CD8-positive, alpha-beta memory T cell (primary cell): ENCODE measurements around the gene HOXD8. TPM values are rescaled to one million over a fixed set of nuclear protein-coding genes. Genes with fewer than 3 reads are reported as not detected.

Experiments used
- CTCF ChIA-PET: fragments of 350-600 bp; sonication (Branson Sonifier 250); formaldehyde crosslinking; loops from one replicate; lab custom pipeline; 2021; ENCODE audit warnings: antibody characterized with exemption; lab: Charles Lee
- POLR2A ChIA-PET: fragments of 350-600 bp; sonication (Branson Sonifier 250); formaldehyde crosslinking; loops from one replicate; lab custom pipeline; 2021; ENCODE audit warnings: antibody characterized with exemption; lab: Charles Lee
- DNase-seq, 5 donors: peaks; one replicate each; pipeline versions ENCODE4 v3.0.0 to v3.0.0-alpha.2; 2020 to 2022; ENCODE audit warnings: mixed read lengths in 1 of 5
- H3K27ac ChIP-seq: one replicate; pipeline ENCODE4 v1.7.0; 2013; ENCODE audit warnings: low read depth, mild to moderate bottlenecking, low read length, moderate library complexity
- H3K27me3 ChIP-seq: 2 replicates; pipeline ENCODE4 v1.7.0; 2013; ENCODE audit warnings: low read length, mild to moderate bottlenecking; ENCODE audit not compliant: insufficient read depth, poor library complexity, severe bottlenecking
- H3K36me3 ChIP-seq: 2 replicates; pipeline ENCODE4 v1.7.0; 2013; ENCODE audit warnings: mild to moderate bottlenecking, low read length, moderate library complexity; ENCODE audit not compliant: insufficient read depth
- H3K4me1 ChIP-seq: 2 replicates; pipeline ENCODE4 v1.7.0; 2013; ENCODE audit warnings: mild to moderate bottlenecking, low read length, moderate library complexity; ENCODE audit not compliant: insufficient read depth
- H3K4me3 ChIP-seq: 2 replicates; pipeline ENCODE4 v1.7.0; 2013; ENCODE audit warnings: mild to moderate bottlenecking, low read length
- H3K9me3 ChIP-seq: 2 replicates; pipeline ENCODE4 v1.7.0; 2013; ENCODE audit warnings: mild to moderate bottlenecking, low read length
- H3K27ac Mint-ChIP-seq, 8 donors: one replicate each; pipeline ENCODE4 v1.8.0; 2020 to 2021; ENCODE audit warnings: mixed read lengths in 8 of 8, mild to moderate bottlenecking in 6 of 8, inconsistent platforms in 3 of 8, moderate library complexity in 3 of 8
- H3K27me3 Mint-ChIP-seq, 2 donors: one replicate each; pipeline ENCODE4 v1.8.0; 2020 to 2021; ENCODE audit warnings: mixed read lengths in 2 of 2, mild to moderate bottlenecking in 1 of 2, moderate library complexity in 1 of 2
- H3K36me3 Mint-ChIP-seq, 3 donors: one replicate each; pipeline ENCODE4 v1.8.0; 2020 to 2021; ENCODE audit warnings: mixed read lengths in 3 of 3, inconsistent platforms in 1 of 3, mild to moderate bottlenecking in 1 of 3
- H3K4me1 Mint-ChIP-seq, 3 donors: one replicate each; pipeline ENCODE4 v1.8.0; 2020 to 2021; ENCODE audit warnings: mixed read lengths in 3 of 3, inconsistent platforms in 1 of 3, mild to moderate bottlenecking in 1 of 3
- H3K4me3 Mint-ChIP-seq, 7 donors: one replicate each; pipeline ENCODE4 v1.8.0; 2020 to 2021; ENCODE audit warnings: mixed read lengths in 7 of 7, mild to moderate bottlenecking in 6 of 7, moderate library complexity in 4 of 7, inconsistent platforms in 2 of 7
- H3K9me3 Mint-ChIP-seq, 5 donors: one replicate each; pipeline ENCODE4 v1.8.0; 2020 to 2022; ENCODE audit warnings: mixed read lengths in 5 of 5, mild to moderate bottlenecking in 3 of 5, moderate library complexity in 2 of 5, inconsistent platforms in 1 of 5
- polyA plus RNA-seq: library from polyadenylated mRNA; unstranded; fragments of 300-500 nt; fragmentation: Illumina TruSeq; gene quantifications from one replicate; pipeline ENCODE4 v1.2.3, GENCODE V29; 2021
- total RNA-seq, 2 experiments: library from RNA; stranded (reverse); gene quantifications; one replicate each; pipeline ENCODE4 v1.2.3, GENCODE V29; 2021

HOXD8 gene
- total and polyA plus RNA-seq, 3 experiments from 2014 or later, result not detected

DNA sequence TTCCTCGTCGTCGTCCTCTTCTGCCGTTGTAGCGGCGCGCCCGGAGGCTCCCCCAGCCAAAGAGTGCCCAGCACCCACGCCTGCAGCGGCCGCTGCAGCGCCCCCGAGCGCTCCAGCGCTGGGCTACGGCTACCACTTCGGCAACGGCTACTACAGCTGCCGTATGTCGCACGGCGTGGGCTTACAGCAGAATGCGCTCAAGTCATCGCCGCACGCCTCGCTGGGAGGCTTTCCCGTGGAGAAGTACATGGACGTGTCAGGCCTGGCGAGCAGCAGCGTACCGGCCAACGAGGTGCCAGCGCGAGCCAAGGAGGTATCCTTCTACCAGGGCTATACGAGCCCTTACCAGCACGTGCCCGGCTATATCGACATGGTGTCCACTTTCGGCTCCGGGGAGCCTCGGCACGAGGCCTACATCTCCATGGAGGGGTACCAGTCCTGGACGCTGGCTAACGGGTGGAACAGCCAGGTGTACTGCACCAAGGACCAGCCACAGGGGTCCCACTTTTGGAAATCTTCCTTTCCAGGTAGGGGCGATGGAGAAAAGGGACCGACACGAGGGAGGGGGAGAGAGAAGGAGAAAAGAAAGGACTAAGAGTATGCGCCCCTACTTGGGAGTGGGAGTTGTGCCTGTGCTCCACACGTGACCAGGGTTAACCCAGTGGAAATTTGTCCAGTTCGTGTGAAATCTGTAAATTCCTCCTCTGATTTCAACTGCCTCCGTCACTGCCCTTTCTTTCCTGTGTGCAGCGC, 36.2 kb upstream of the HOXD8 start:
- H3K9me3 Mint-ChIP-seq, result peaks cover 8 to 40% (median 27%) of the 10 kb centered on the region in 5 donors
- H3K9me3 ChIP-seq, result peaks cover 4% of the 10 kb centered on the region
- H3K4me3 ChIP-seq, result no peak overlapping the region
- ChIA-PET POLR2A (no interaction called here), CTCF (interaction anchor here (1.0 kb wide), 1 partner anchor 9 kb away, joined by 6 read pairs; no protein-coding TSS in a partner anchor)
- peaks cover 28 to 44% (median 42%) of the 10 kb centered on the region in 3 donors for H3K4me1 Mint-ChIP-seq
- DNase-seq, result no peak
- H3K27ac ChIP-seq, result no peak overlapping the region
- peaks cover 0 to 2% (median 0%) of the 10 kb centered on the region in 3 donors for H3K36me3 Mint-ChIP-seq
- H3K36me3 ChIP-seq, result no peaks in the 10 kb centered on the region
- H3K4me1 ChIP-seq, result peaks cover 18% of the 10 kb centered on the region
- H3K27ac Mint-ChIP-seq, result peak overlapping the region in 5 of 8 donors; percentile 3 to 53 (median 44)
- peaks cover 91% of the 10 kb centered on the region in 2 donors for H3K27me3 Mint-ChIP-seq
- H3K27me3 ChIP-seq, result peaks cover 84% of the 10 kb centered on the region
- peak overlapping the region in 6 of 7 donors; percentile 6 to 54 (median 36) for H3K4me3 Mint-ChIP-seq

- H3K4me3 ChIP-seq, result no peak overlapping the region
- DNase-seq, result no peak
- no peak overlapping the region for H3K27ac ChIP-seq
- peaks cover 4% of the 10 kb centered on the region for H3K9me3 ChIP-seq
- peaks cover 26 to 41% (median 40%) of the 10 kb centered on the region in 3 donors for H3K4me1 Mint-ChIP-seq
- peaks cover 18% of the 10 kb centered on the region for H3K4me1 ChIP-seq
- ChIA-PET CTCF (interaction anchor here (1.0 kb wide), 1 partner anchor 9 kb away, joined by 6 read pairs; no protein-coding TSS in a partner anchor), POLR2A (interaction anchor here (0.6 kb wide), 1 partner anchor 1694 kb away, joined by 4 read pairs; no protein-coding TSS in a partner anchor)
- H3K36me3 ChIP-seq, result no peaks in the 10 kb centered on the region
- peaks cover 0 to 2% (median 0%) of the 10 kb centered on the region in 3 donors for H3K36me3 Mint-ChIP-seq
- peaks cover 8 to 37% (median 27%) of the 10 kb centered on the region in 5 donors for H3K9me3 Mint-ChIP-seq
- H3K27me3 ChIP-seq, result peaks cover 84% of the 10 kb centered on the region
- H3K27me3 Mint-ChIP-seq, result peaks cover 89 to 90% of the 10 kb centered on the region in 2 donors
- H3K27ac Mint-ChIP-seq, result peak overlapping the region in 4 of 8 donors; percentile 3 to 51 (median 40)
- peak overlapping the region; percentile 4 to 54 (median 16) for H3K4me3 Mint-ChIP-seq
Observed at GRCh38 chr2:176093898-176094249, 35.6 kb upstream of the HOXD8 start.

GRCh38 chr2:176094349-176094748, 35.2 kb upstream of the HOXD8 start:
- Histone ChIP-seq H3K27me3 (peaks cover 84% of the 10 kb centered on the region), H3K9me3 (peaks cover 4% of the 10 kb centered on the region), H3K36me3 (no peaks in the 10 kb centered on the region), H3K4me1 (peaks cover 18% of the 10 kb centered on the region), H3K4me3 (no peak overlapping the region), H3K27ac (no peak overlapping the region)
- Mint-ChIP-seq H3K4me3 (peak overlapping the region in 1 of 7 donors; percentile 54), H3K36me3 (peaks cover 0 to 2% (median 0%) of the 10 kb centered on the region in 3 donors), H3K27me3 (peaks cover 89 to 90% of the 10 kb centered on the region in 2 donors), H3K4me1 (peaks cover 26 to 41% (median 40%) of the 10 kb centered on the region in 3 donors), H3K27ac (peak overlapping the region in 1 of 8 donors; percentile 51), H3K9me3 (peaks cover 8 to 36% (median 25%) of the 10 kb centered on the region in 5 donors)
- DNase-seq, result no peak
- ChIA-PET CTCF (interaction anchor here (1.0 kb wide), 1 partner anchor 8 kb away, joined by 6 read pairs; no protein-coding TSS in a partner anchor), POLR2A (interaction anchor here (0.6 to 0.7 kb wide), 2 partner anchors 1485 to 1694 kb away, joined by 4 read pairs; no protein-coding TSS in a partner anchor)

- no peak for DNase-seq
- H3K4me3 Mint-ChIP-seq, result peak overlapping the region in 2 of 7 donors; percentile 56 to 63
- CTCF ChIA-PET, result interaction anchor here (1.8 kb wide), 1 partner anchor 20 kb away, joined by 5 read pairs; no protein-coding TSS in a partner anchor
- Histone ChIP-seq H3K36me3 (no peaks in the 10 kb centered on the region), H3K9me3 (peaks cover 4% of the 10 kb centered on the region), H3K4me1 (peaks cover 18% of the 10 kb centered on the region), H3K4me3 (no peak overlapping the region), H3K27me3 (peaks cover 84% of the 10 kb centered on the region), H3K27ac (no peak overlapping the region)
- peaks cover 0 to 2% (median 0%) of the 10 kb centered on the region in 3 donors for H3K36me3 Mint-ChIP-seq
- POLR2A ChIA-PET, result no interaction called here
- peaks cover 85% of the 10 kb centered on the region in 2 donors for H3K27me3 Mint-ChIP-seq
- peaks cover 26 to 41% (median 40%) of the 10 kb centered on the region in 3 donors for H3K4me1 Mint-ChIP-seq
- H3K27ac Mint-ChIP-seq, result peak overlapping the region in 2 of 8 donors; percentile 11 to 51
- H3K9me3 Mint-ChIP-seq, result peaks cover 8 to 34% (median 24%) of the 10 kb centered on the region in 5 donors
Observed at GRCh38 chr2:176095421-176095820, 34.1 kb upstream of the HOXD8 start.

GRCh38 chr2:176096243-176096985, 33.1 kb upstream of the HOXD8 start:
- Histone ChIP-seq H3K4me3 (peak overlapping the region; percentile 41), H3K9me3 (peaks cover 4% of the 10 kb centered on the region), H3K36me3 (no peaks in the 10 kb centered on the region), H3K27ac (no peak overlapping the region), H3K27me3 (peaks cover 84% of the 10 kb centered on the region), H3K4me1 (peaks cover 18% of the 10 kb centered on the region)
- Mint-ChIP-seq H3K9me3 (peaks cover 8 to 30% (median 20%) of the 10 kb centered on the region in 5 donors), H3K36me3 (peaks cover 0 to 2% (median 0%) of the 10 kb centered on the region in 3 donors), H3K27ac (peak overlapping the region in 3 of 8 donors; percentile 51 to 54 (median 52)), H3K4me3 (peak overlapping the region; percentile 63 to 94 (median 81)), H3K4me1 (peaks cover 26 to 40% (median 40%) of the 10 kb centered on the region in 3 donors), H3K27me3 (peaks cover 85% of the 10 kb centered on the region in 2 donors)
- POLR2A ChIA-PET, result no interaction called here
- DNase-seq, result no peak
- CTCF ChIA-PET, result interaction anchor here (1.2 to 2.6 kb wide), 7 partner anchors 8 to 845 kb away, joined by 3 to 36 read pairs (median 5); no protein-coding TSS in a partner anchor

GRCh38 chr2:176096986-176097819, 32.3 kb upstream of the HOXD8 start:
- Mint-ChIP-seq H3K36me3 (peaks cover 0 to 2% (median 0%) of the 10 kb centered on the region in 3 donors), H3K27ac (peak overlapping the region in 4 of 8 donors; percentile 32 to 54 (median 46)), H3K4me1 (peaks cover 23 to 34% (median 33%) of the 10 kb centered on the region in 3 donors), H3K9me3 (peaks cover 8 to 25% (median 13%) of the 10 kb centered on the region in 5 donors), H3K4me3 (peak overlapping the region; percentile 63 to 94 (median 81)), H3K27me3 (peaks cover 85 to 86% of the 10 kb centered on the region in 2 donors)
- POLR2A ChIA-PET, result no interaction called here
- H3K36me3 ChIP-seq, result no peaks in the 10 kb centered on the region
- H3K4me3 ChIP-seq, result peak overlapping the region; percentile 41
- H3K9me3 ChIP-seq, result peaks cover 4% of the 10 kb centered on the region
- DNase-seq, result peak; percentile 40 to 62 (median 48)
- CTCF ChIA-PET, result interaction anchor here (0.7 to 2.6 kb wide), 12 partner anchors 9 to 846 kb away, joined by 3 to 36 read pairs (median 4); partner anchors contain the start of gene LNPK
- peaks cover 84% of the 10 kb centered on the region for H3K27me3 ChIP-seq
- H3K4me1 ChIP-seq, result peaks cover 18% of the 10 kb centered on the region
- H3K27ac ChIP-seq, result no peak overlapping the region
